ENCODE measurements around the gene KCNA3.

Gene KCNA3

DNA sequence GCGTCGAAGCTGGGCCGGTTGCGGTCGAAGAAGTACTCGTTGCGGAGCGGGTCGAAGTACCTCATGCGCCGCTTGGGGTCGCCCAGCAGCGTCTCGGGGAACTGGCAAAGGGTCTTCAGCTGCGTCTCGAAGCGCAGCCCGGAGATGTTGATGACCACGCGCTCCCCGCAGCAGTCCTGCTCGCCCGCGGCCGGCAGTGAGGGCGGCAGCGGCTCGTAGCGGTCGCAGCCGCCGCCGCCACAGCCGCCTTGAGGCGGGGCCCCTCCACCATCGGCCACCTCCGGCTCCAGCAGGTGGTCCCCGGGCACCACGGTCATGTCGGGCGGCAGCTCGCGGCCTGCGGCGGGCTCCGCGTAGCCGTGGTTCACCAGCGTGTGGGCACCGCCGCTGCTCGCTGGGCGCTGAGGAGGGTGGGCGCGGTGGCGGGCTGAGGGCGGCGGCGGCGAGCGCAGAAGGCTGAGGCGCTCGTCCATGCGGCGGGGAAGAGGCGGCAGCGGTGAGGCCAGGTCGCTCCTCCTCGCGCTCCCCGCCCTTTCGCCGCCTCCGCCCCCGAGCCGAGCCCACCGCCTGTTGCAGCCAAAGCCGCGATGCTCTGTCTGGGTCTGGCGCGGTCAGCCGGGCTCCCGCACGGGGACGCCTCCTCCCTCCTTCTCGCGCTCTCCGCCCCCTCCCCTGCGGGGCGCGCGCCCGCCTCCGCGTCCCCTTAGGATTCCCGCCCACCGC, at the start of gene KCNA3:
TSS of gene KCNA3 (minus strand) at position 604 of the 723 bp plus-strand sequence. CDS start at position 473, 131 bp downstream.
- Histone ChIP-seq H3K27me3 (replicated peaks; ENCODE audit: control insufficient read depth, insufficient read depth, low read length) (no peaks in the 10 kb centered on the region), H3K36me3 (ENCODE audit: control insufficient read depth, insufficient read depth, low read length) (no peaks in the 10 kb centered on the region), H3K4me3 (replicated peaks; ENCODE audit: low read depth, low read length) (peak within 1 kb of the TSS; percentile 58)
- TF ChIP-seq, protein P1, sequence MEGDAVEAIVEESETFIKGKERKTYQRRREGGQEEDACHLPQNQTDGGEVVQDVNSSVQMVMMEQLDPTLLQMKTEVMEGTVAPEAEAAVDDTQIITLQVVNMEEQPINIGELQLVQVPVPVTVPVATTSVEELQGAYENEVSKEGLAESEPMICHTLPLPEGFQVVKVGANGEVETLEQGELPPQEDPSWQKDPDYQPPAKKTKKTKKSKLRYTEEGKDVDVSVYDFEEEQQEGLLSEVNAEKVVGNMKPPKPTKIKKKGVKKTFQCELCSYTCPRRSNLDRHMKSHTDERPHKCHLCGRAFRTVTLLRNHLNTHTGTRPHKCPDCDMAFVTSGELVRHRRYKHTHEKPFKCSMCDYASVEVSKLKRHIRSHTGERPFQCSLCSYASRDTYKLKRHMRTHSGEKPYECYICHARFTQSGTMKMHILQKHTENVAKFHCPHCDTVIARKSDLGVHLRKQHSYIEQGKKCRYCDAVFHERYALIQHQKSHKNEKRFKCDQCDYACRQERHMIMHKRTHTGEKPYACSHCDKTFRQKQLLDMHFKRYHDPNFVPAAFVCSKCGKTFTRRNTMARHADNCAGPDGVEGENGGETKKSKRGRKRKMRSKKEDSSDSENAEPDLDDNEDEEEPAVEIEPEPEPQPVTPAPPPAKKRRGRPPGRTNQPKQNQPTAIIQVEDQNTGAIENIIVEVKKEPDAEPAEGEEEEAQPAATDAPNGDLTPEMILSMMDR (IDR thresholded peaks at IDR 0.05; ENCODE audit: insufficient read depth, low read length, poor library complexity, severe bottlenecking): peak; percentile 36
- DNase-seq (ENCODE audit: extremely low read depth, insufficient read length): peak; percentile 67

DNA sequence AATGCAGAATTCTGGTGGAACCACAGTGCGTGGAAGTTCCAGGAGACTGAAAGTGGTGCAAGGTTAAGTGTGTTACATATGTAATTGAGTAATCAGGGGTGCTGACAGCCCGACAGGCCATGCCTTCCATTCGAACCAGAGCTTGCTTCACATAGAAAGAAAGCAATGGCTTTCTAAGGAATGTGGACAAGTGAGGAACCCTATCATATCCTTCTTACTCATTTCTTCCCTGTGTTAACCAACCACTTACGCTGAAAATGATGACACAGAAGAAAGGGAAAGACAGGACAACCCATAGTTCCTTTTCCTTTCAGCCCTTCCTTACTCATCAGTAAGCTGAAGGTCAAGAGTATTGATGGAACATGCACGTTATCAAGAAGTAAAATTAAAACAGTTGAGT, 48.1 kb upstream of the KCNA3 start:
- H3K4me3 ChIP-seq (replicated peaks; ENCODE audit: low read depth, low read length): no peak overlapping the region
- no peaks in the 10 kb centered on the region for H3K36me3 ChIP-seq (ENCODE audit: control insufficient read depth, insufficient read depth, low read length)
- TF ChIP-seq, protein P1 (IDR thresholded peaks at IDR 0.05; ENCODE audit: insufficient read depth, low read length, poor library complexity, severe bottlenecking): no peak
- DNase-seq (ENCODE audit: extremely low read depth, insufficient read length): no peak
- H3K27me3 ChIP-seq (replicated peaks; ENCODE audit: control insufficient read depth, insufficient read depth, low read length): no peaks in the 10 kb centered on the region

DNA sequence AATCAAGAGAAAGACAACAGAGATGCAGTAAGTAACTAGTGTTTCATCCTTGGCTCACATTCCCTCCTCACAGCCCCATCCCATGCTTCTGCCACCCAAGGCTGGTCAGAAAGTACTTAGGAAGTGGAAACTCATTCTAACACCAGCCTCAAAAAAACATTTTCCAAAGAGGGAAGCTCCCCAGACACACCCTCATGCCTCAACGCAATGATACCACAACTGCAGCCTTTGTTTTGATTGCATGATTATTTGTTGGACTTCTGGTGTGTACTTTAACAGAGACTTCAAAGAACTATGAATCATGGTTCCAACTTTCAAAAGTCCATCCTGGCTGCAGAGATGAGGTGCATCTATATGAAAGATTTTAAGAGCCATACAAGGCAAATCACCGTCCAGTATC, 45.2 kb upstream of the KCNA3 start:
- no peak overlapping the region for H3K4me3 ChIP-seq (replicated peaks; ENCODE audit: low read depth, low read length)
- no peaks in the 10 kb centered on the region for H3K27me3 ChIP-seq (replicated peaks; ENCODE audit: control insufficient read depth, insufficient read depth, low read length)
- H3K36me3 ChIP-seq (ENCODE audit: control insufficient read depth, insufficient read depth, low read length): no peaks in the 10 kb centered on the region
- TF ChIP-seq, protein P1 (IDR thresholded peaks at IDR 0.05; ENCODE audit: insufficient read depth, low read length, poor library complexity, severe bottlenecking): no peak
- no peak for DNase-seq (ENCODE audit: extremely low read depth, insufficient read length)

DNA sequence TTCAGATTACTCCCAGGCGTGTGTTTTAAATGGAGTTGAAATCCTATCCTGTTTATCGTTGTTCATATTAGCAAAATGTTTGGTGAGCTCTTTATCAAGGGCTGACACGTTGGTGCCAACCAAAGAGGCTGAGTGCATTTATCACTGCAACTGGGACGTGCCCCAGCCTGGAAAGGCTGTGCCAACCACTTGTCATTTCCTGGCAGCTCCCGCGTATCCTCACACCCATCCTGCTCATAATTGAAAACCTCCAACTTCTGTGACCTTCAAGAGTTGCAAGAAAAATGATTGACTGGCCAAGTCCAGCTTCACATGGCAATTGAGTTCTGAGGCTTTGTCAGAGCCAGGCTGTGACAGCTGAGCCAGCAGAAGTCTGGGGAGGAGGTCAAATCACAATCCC, 43.7 kb upstream of the KCNA3 start:
- no peaks in the 10 kb centered on the region for H3K27me3 ChIP-seq (replicated peaks; ENCODE audit: control insufficient read depth, insufficient read depth, low read length)
- H3K36me3 ChIP-seq (ENCODE audit: control insufficient read depth, insufficient read depth, low read length): no peaks in the 10 kb centered on the region
- H3K4me3 ChIP-seq (replicated peaks; ENCODE audit: low read depth, low read length): no peak overlapping the region
- TF ChIP-seq, protein P1 (IDR thresholded peaks at IDR 0.05; ENCODE audit: insufficient read depth, low read length, poor library complexity, severe bottlenecking): no peak
- DNase-seq (ENCODE audit: extremely low read depth, insufficient read length): no peak

DNA sequence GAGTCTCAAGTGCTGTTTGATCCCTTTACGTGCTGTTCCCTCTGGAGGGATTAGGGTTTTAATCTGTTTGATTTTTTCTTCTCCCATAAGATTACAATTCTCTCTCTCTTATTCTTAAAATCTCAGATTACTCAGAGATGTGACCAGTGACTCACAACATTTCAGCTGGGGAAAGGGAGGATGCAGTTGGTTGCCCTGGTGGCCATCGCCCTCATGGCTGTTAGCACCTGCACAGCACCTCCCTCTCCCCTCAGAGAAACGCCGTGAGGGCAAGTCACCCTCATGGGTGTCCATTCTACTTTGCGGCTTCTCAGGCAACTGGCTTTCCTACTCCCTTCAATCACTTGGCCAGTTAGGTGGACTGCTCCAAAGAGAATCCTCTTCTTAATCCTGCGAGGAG, 42.4 kb upstream of the KCNA3 start:
- no peak overlapping the region for H3K4me3 ChIP-seq (replicated peaks; ENCODE audit: low read depth, low read length)
- TF ChIP-seq, protein P1 (IDR thresholded peaks at IDR 0.05; ENCODE audit: insufficient read depth, low read length, poor library complexity, severe bottlenecking): no peak
- DNase-seq (ENCODE audit: extremely low read depth, insufficient read length): no peak
- H3K27me3 ChIP-seq (replicated peaks; ENCODE audit: control insufficient read depth, insufficient read depth, low read length): no peaks in the 10 kb centered on the region
- no peaks in the 10 kb centered on the region for H3K36me3 ChIP-seq (ENCODE audit: control insufficient read depth, insufficient read depth, low read length)
